CD14-positive monocyte (primary cell): ENCODE data around the gene CD1D. TPM values are rescaled to one million over a fixed set of nuclear protein-coding genes. Genes with fewer than 3 reads are reported as not detected.

Source experiments
- DNase-seq, 3 donors: peaks; one replicate each; pipeline ENCODE4 v3.0.0-alpha.2; 2011 to 2022
- H2AFZ ChIP-seq: 2 replicates; pipeline ENCODE4 v1.6.0; 2012; ENCODE audit warnings: mild to moderate bottlenecking, low read depth, low read length, inconsistent platforms; ENCODE audit not compliant: insufficient read depth, poor library complexity, severe bottlenecking
- H3K27ac ChIP-seq, 2 donors: 1 replicate in 1 of 2; 2 replicates in 1 of 2; pipeline ENCODE4 v1.5.1; 2012 to 2013; ENCODE audit warnings: low read length in 2 of 2, control low read depth in 1 of 2, inconsistent platforms in 1 of 2, low read depth in 1 of 2, mild to moderate bottlenecking in 1 of 2
- H3K27me3 ChIP-seq, 2 donors: one replicate each; pipeline versions ENCODE4 v1.6.0 to v1.6.1; 2011 to 2013; ENCODE audit warnings: low read length in 2 of 2; ENCODE audit not compliant: control insufficient read depth in 2 of 2, insufficient read depth in 2 of 2
- H3K36me3 ChIP-seq, 2 donors: replicated peaks in 1 of 2; 1 replicate in 1 of 2; 2 replicates in 1 of 2; pipeline versions ENCODE4 v1.5.1 to v1.6.1; 2012 to 2013; ENCODE audit warnings: low read length in 2 of 2, control low read depth in 1 of 2, inconsistent platforms in 1 of 2, mild to moderate bottlenecking in 1 of 2; ENCODE audit not compliant: insufficient read depth in 2 of 2, control insufficient read depth in 1 of 2
- H3K4me1 ChIP-seq, 2 donors: 1 replicate in 1 of 2; 2 replicates in 1 of 2; pipeline versions ENCODE4 v1.5.1 to v1.6.1; 2012 to 2013; ENCODE audit warnings: low read length in 2 of 2, control low read depth in 1 of 2, inconsistent platforms in 1 of 2, mild to moderate bottlenecking in 1 of 2, moderate library complexity in 1 of 2; ENCODE audit not compliant: insufficient read depth in 2 of 2, control insufficient read depth in 1 of 2
- H3K4me2 ChIP-seq: replicated peaks from 2 replicates; pipeline ENCODE3; 2012; ENCODE audit warnings: low read length, moderate library complexity, mild to moderate bottlenecking; ENCODE audit not compliant: poor library complexity, severe bottlenecking; ENCODE audit errors: extremely low read depth
- H3K4me3 ChIP-seq, 3 experiments: fragments of 200-600 bp in 1 of 3; sonication (generic) in 1 of 3; replicated peaks in 1 of 3; 1 replicate in 2 of 3; 2 replicates in 1 of 3; pipeline ENCODE4 v1.5.1; 2011 to 2013; ENCODE audit warnings: low read length in 3 of 3, mild to moderate bottlenecking in 3 of 3, control low read depth in 2 of 3, low read depth in 2 of 3, inconsistent platforms in 1 of 3, moderate library complexity in 1 of 3
- H3K79me2 ChIP-seq: 2 replicates; pipeline ENCODE4 v1.6.0; 2012; ENCODE audit warnings: mild to moderate bottlenecking, control low read depth, inconsistent platforms, low read length, moderate library complexity; ENCODE audit not compliant: insufficient read depth
- H3K9ac ChIP-seq: 2 replicates; pipeline ENCODE4 v1.6.0; 2017; ENCODE audit warnings: low read length, mild to moderate bottlenecking; ENCODE audit not compliant: insufficient read depth, poor library complexity, severe bottlenecking
- H3K9me3 ChIP-seq, 2 donors: replicated peaks in 1 of 2; 1 replicate in 1 of 2; 2 replicates in 1 of 2; pipeline versions ENCODE4 v1.5.1 to v1.6.1; 2012 to 2013; ENCODE audit warnings: low read length in 2 of 2, control low read depth in 1 of 2; ENCODE audit not compliant: control insufficient read depth in 1 of 2, insufficient read depth in 1 of 2
- H4K20me1 ChIP-seq: 2 replicates; pipeline ENCODE4 v1.6.0; 2012; ENCODE audit warnings: mild to moderate bottlenecking, low read length, control low read depth, moderate library complexity; ENCODE audit not compliant: insufficient read depth
- H3K27ac Mint-ChIP-seq, 7 donors: one replicate each; pipeline ENCODE4 v1.8.0; 2020; ENCODE audit warnings: mild to moderate bottlenecking in 7 of 7, mixed read lengths in 7 of 7, moderate library complexity in 6 of 7, inconsistent platforms in 2 of 7
- H3K27me3 Mint-ChIP-seq, 3 donors: one replicate each; pipeline ENCODE4 v1.8.0; 2021 to 2022; ENCODE audit warnings: low read depth in 3 of 3, mild to moderate bottlenecking in 3 of 3, mixed read lengths in 3 of 3, moderate library complexity in 3 of 3, inconsistent platforms in 1 of 3
- H3K36me3 Mint-ChIP-seq, 2 donors: one replicate each; pipeline ENCODE4 v1.8.0; 2020; ENCODE audit warnings: mixed read lengths in 2 of 2, inconsistent platforms in 1 of 2, mild to moderate bottlenecking in 1 of 2
- H3K4me1 Mint-ChIP-seq: one replicate; pipeline ENCODE4 v1.8.0; 2020; ENCODE audit warnings: mild to moderate bottlenecking, mixed read lengths
- H3K4me3 Mint-ChIP-seq, 2 donors: one replicate each; pipeline ENCODE4 v1.8.0; 2020; ENCODE audit warnings: mild to moderate bottlenecking in 2 of 2, mixed read lengths in 2 of 2, moderate library complexity in 1 of 2
- H3K9me3 Mint-ChIP-seq, 7 donors: one replicate each; pipeline ENCODE4 v1.8.0; 2020 to 2022; ENCODE audit warnings: mixed read lengths in 7 of 7, mild to moderate bottlenecking in 6 of 7, moderate library complexity in 6 of 7, inconsistent platforms in 2 of 7
- CTCF ChIP-seq: fragments of 200-600 bp; IDR thresholded peaks from one replicate; pipeline ENCODE4 v1.8.0; 2022; ENCODE audit warnings: antibody characterized with exemption, mild to moderate bottlenecking
- WGBS: methylation state at CpG from one replicate; pipeline ENCODE4 v1.1.5; 2013; ENCODE audit warnings: missing lambda C conversion rate; ENCODE audit not compliant: insufficient coverage; 5-methylcytosine and 5-hydroxymethylcytosine counted together
- intact Hi-C, 2 donors: fragments of 100-400 bp; cut with micrococcal nuclease; formaldehyde crosslinking; loops; one replicate each; pipeline versions ENCODE4 v1.15.0 to v1.15.1; 2023
- polyA plus RNA-seq, 3 donors: library from polyadenylated mRNA; depleted of rRNA in 1 of 3; unstranded in 2 of 3; stranded (reverse) in 1 of 3; fragments of 300-500 nt in 2 of 3; fragments of >200 nt in 1 of 3; fragmentation: Illumina TruSeq in 2 of 3; gene quantifications; 1 replicate in 2 of 3; 2 replicates in 1 of 3; pipeline ENCODE4 v1.2.3, GENCODE V29; 2012 to 2021

The CD1D gene
- polyA plus RNA-seq, 3 donors = 121 to 144 (median 134) TPM

- peak overlapping the region in 6 of 7 donors; percentile 15 to 97 (median 72) for H3K27ac Mint-ChIP-seq
- Histone ChIP-seq H4K20me1 (peaks cover 13% of the 10 kb centered on the region), H3K4me1 (peaks cover 51 to 57% of the 10 kb centered on the region in 2 donors), H3K36me3 (peaks cover 8 to 11% of the 10 kb centered on the region in 2 donors), H3K27ac (peak overlapping the region in 1 of 2 donors; percentile 91), H3K9ac (no peak overlapping the region), H3K4me3 (peak overlapping the region; percentile 37 to 63 (median 39)), H3K9me3 (no peaks in the 10 kb centered on the region), H3K4me2 (peak overlapping the region; percentile 65), H3K79me2 (peaks cover 23% of the 10 kb centered on the region), H2AFZ (peak overlapping the region; percentile 47), H3K27me3 (no peaks in the 10 kb centered on the region)
- no peak for TF ChIP-seq CTCF
- peaks cover 0 to 4% (median 2%) of the 10 kb centered on the region in 7 donors for H3K9me3 Mint-ChIP-seq
- H3K27me3 Mint-ChIP-seq = peaks cover 0 to 3% (median 0%) of the 10 kb centered on the region in 3 donors
- WGBS = 24% methylated on average over 25 of the region's 34 CpGs
- peaks cover 60% of the 10 kb centered on the region for H3K4me1 Mint-ChIP-seq
- H3K36me3 Mint-ChIP-seq = peaks cover 12 to 21% of the 10 kb centered on the region in 2 donors
- peak; percentile 53 to 80 (median 65) for DNase-seq
- intact Hi-C loops = no loop called here
- H3K4me3 Mint-ChIP-seq = peak overlapping the region; percentile 69 to 70
Measured at GRCh38 chr1:158177700-158178450, 2.8 kb upstream of the CD1D start.

- H3K27me3 Mint-ChIP-seq = peaks cover 0 to 3% (median 0%) of the 10 kb centered on the region in 3 donors
- H3K79me2 ChIP-seq = peaks cover 39% of the 10 kb centered on the region
- intact Hi-C loops = loop anchor here in 1 of 2 donors (10.0 kb wide), 2 partner anchors 825 to 905 kb away; partner anchors contain the start of gene IFI16
- H2AFZ ChIP-seq = no peak overlapping the region
- peaks cover 0 to 4% (median 2%) of the 10 kb centered on the region in 7 donors for H3K9me3 Mint-ChIP-seq
- peak in 2 of 3 donors; percentile 45 to 53 for DNase-seq
- WGBS = 33% methylated on average over 2 of the region's 4 CpGs
- peak overlapping the region; percentile 89 for H3K4me2 ChIP-seq
- H3K4me3 Mint-ChIP-seq = peak overlapping the region; percentile 17 to 96
- H3K4me1 ChIP-seq = peaks cover 67 to 73% of the 10 kb centered on the region in 2 donors
- no peaks in the 10 kb centered on the region for H3K27me3 ChIP-seq
- peak overlapping the region; percentile 91 to 92 for H3K27ac ChIP-seq
- no peak for TF ChIP-seq CTCF
- peak overlapping the region in 1 of 3 experiments; percentile 96 for H3K4me3 ChIP-seq
- H3K4me1 Mint-ChIP-seq = peaks cover 75% of the 10 kb centered on the region
- H3K9ac ChIP-seq = no peak overlapping the region
- peaks cover 24% of the 10 kb centered on the region for H4K20me1 ChIP-seq
- H3K36me3 Mint-ChIP-seq = peaks cover 27 to 37% of the 10 kb centered on the region in 2 donors
- H3K27ac Mint-ChIP-seq = peak overlapping the region; percentile 82 to 98 (median 96)
- H3K36me3 ChIP-seq = peaks cover 22 to 27% of the 10 kb centered on the region in 2 donors
- no peaks in the 10 kb centered on the region for H3K9me3 ChIP-seq
Measured at GRCh38 chr1:158179301-158180041, 1.2 kb upstream of the CD1D start.
